Measurements from ENCODE around the gene SYPL1. TPM values are rescaled to one million over a fixed set of nuclear protein-coding genes. Genes with fewer than 3 reads are reported as not detected.
A peak's percentile ranks its signal among the peaks of the same experiment; 100 is the strongest.

Gene SYPL1
- polyA plus RNA-seq, 4 donors, result 21.0 to 104 (median 65.1) TPM

DNA sequence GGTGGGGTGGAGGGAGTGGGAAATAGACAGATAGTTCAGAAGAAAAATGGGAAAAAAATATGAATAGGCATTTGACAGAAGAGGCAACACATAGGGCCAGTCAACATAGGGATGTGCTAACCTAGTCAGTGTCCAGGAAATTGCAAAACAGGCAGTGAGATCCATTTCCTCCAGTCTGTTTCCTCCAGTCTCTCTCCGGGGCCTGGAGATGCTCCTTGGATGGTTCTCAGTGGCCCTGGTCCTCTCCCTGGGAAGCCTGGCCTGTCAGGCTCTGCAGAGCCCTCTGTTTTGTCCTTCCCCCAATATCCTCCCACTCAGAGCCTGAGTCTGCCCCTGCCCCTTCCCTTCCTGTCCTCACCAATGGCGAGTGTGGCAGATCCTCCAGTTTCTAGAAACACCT, 52.6 kb downstream of the SYPL1 start:
- DNase-seq (no peak), FAIRE-seq (no peak)
- Histone ChIP-seq H3K4me3 (ENCODE audit: low read depth in 1 of 3, low read length in 3 of 3) (no peak overlapping the region), H3K9me3 (ENCODE audit: control insufficient read depth in 2 of 2, insufficient read depth in 1 of 2, low read depth in 1 of 2, low read length in 1 of 2) (no peaks in the 10 kb centered on the region), H3K36me3 (ENCODE audit: control insufficient read depth in 3 of 3, insufficient read depth in 2 of 3, low read depth in 1 of 3, low read length in 3 of 3) (no peaks in the 10 kb centered on the region), H3K27ac (ENCODE audit: low read depth in 1 of 3, low read length in 2 of 3) (no peak overlapping the region), H3K4me1 (ENCODE audit: control insufficient read depth in 3 of 3, insufficient read depth in 2 of 3, low read depth in 1 of 3, low read length in 2 of 3) (peaks cover 0 to under 1% (median 0%) of the 10 kb centered on the region in 3 donors), H3K27me3 (ENCODE audit: control insufficient read depth in 3 of 3, insufficient read depth in 3 of 3, low read length in 3 of 3) (no peaks in the 10 kb centered on the region)
- 86 to 93% (median 91%) methylated on average over 2 of the region's 2 CpGs for WGBS, 3 donors

DNA sequence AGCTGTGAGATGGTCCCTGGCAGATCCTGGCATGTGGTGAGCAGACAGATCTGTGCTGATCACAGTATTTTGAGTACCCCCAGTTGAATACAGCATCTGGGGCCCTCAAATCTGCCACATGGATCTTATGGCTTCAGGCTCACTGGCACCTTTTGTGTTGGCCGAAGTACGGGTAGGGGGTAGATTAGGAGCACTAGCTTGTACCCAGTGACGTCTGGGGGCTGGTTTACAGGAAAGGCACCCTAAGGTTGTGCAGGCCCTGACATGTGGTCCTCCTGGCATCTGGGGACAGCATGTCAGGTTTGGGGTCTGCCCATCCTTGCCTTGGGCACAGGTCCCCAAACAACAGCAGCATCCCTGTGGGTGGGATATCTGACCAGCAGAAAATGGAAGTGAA, 53.2 kb downstream of the SYPL1 start:
- Histone ChIP-seq H3K9me3 (ENCODE audit: control insufficient read depth in 2 of 2, insufficient read depth in 1 of 2, low read depth in 1 of 2, low read length in 1 of 2) (no peaks in the 10 kb centered on the region), H3K4me1 (ENCODE audit: control insufficient read depth in 3 of 3, insufficient read depth in 2 of 3, low read depth in 1 of 3, low read length in 2 of 3) (no peaks in the 10 kb centered on the region), H3K36me3 (ENCODE audit: control insufficient read depth in 3 of 3, insufficient read depth in 2 of 3, low read depth in 1 of 3, low read length in 3 of 3) (no peaks in the 10 kb centered on the region), H3K27ac (ENCODE audit: low read depth in 1 of 3, low read length in 2 of 3) (no peak overlapping the region), H3K4me3 (ENCODE audit: low read depth in 1 of 3, low read length in 3 of 3) (no peak overlapping the region), H3K27me3 (ENCODE audit: control insufficient read depth in 3 of 3, insufficient read depth in 3 of 3, low read length in 3 of 3) (no peaks in the 10 kb centered on the region)
- no peak for DNase-seq
- 89 to 93% (median 91%) methylated on average over 3 of the region's 3 CpGs for WGBS, 3 donors
- no peak for FAIRE-seq

DNA sequence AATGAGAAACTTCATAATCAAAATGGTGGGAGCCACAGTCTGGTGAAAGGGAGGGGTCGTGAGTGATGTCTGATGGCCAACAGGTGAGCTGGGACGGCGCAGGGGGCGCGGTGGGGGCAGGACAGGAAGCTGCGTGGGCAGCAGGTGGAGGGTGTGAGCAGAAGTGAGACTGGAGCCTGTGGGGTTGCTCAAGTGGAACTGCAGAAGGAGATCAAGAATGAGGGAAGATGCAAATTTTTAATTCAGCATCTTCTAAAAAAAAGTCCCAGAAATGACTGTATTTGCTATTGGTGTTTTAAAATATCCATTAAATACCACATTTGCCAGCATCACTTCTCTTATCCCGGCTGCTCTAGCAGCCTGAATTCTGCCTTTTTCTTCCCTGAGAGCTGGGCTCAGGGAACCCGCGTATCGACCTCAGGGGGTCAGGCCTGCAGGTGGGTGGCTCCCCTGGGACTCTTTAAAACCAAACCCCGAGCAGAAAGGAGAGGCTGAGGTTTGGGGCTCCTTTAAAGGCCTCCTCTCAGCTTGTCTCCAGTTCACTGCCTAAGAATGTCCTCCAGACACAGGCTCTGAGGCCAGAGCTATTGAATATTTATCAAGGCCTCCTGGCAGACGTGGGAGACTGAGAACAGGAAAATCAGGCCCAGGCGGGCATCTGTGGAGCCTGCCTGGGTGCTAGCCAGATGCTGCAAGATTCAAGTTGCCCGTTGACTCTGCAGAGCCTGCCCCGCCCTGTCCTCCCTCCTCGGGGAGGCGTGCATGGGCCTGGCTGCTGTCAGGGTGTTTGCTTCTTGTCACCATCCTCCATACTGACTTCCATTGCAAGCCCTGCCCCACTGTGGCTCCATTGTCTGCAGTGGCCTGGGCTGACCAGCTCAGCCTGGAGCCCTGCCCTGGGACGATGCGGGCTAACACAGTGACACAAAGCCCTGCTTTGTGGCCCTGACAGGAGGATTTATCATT, 53.9 kb downstream of the SYPL1 start:
- no peaks in the 10 kb centered on the region for H3K36me3 ChIP-seq (ENCODE audit: control insufficient read depth in 3 of 3, insufficient read depth in 2 of 3, low read depth in 1 of 3, low read length in 3 of 3)
- DNase-seq (peak; percentile 30 to 62), FAIRE-seq (no peak)
- no peak overlapping the region for H3K27ac ChIP-seq (ENCODE audit: low read depth in 1 of 3, low read length in 2 of 3)
- H3K27me3 ChIP-seq (ENCODE audit: control insufficient read depth in 3 of 3, insufficient read depth in 3 of 3, low read length in 3 of 3), result no peaks in the 10 kb centered on the region
- H3K9me3 ChIP-seq (ENCODE audit: control insufficient read depth in 2 of 2, insufficient read depth in 1 of 2, low read depth in 1 of 2, low read length in 1 of 2), result no peaks in the 10 kb centered on the region
- 57 to 67% (median 57%) methylated on average over 19 of the region's 19 CpGs for WGBS, 3 donors
- H3K4me1 ChIP-seq (ENCODE audit: control insufficient read depth in 3 of 3, insufficient read depth in 2 of 3, low read depth in 1 of 3, low read length in 2 of 3), result no peaks in the 10 kb centered on the region
- no peak overlapping the region for H3K4me3 ChIP-seq (ENCODE audit: low read depth in 1 of 3, low read length in 3 of 3)

DNA sequence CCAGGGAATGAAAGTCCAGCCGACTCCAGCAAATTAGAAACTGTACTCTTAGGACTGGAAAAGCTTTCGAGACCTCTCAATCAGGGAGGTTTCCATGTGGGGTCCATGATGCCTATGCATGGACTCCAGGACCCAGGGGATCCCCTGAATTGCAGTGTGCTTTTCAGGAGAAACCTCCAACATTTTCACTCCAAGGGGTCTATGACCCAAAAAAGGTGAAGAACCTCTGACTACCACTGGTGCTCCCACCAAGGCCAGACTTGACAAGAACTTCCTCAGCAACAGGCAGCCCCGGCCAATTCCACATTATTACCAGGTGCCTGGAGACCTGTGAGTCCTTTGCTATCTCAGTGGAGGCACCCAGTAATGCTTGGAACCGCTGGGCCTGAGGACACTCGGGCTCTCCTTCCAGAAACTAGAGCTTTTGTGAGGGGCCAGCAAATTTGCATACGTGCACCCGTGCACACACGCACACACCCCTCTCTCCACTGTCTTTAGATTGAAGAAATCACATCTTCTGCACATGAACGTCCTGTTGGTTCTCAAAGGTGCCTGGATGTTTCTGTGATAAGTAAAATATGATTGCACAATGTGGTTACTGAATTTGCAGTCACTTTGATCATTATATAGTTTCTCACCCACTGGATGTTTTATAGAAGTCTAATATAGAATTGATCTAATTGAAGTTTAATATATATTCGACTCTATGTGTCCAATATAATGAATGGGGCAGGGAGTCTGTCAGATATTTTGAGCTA, 54.7 kb downstream of the SYPL1 start:
- H3K36me3 ChIP-seq (ENCODE audit: control insufficient read depth in 3 of 3, insufficient read depth in 2 of 3, low read depth in 1 of 3, low read length in 3 of 3), result no peaks in the 10 kb centered on the region
- WGBS, 3 donors, result 61 to 74% (median 62%) methylated on average over 10 of the region's 10 CpGs
- no peaks in the 10 kb centered on the region for H3K4me1 ChIP-seq (ENCODE audit: control insufficient read depth in 3 of 3, insufficient read depth in 2 of 3, low read depth in 1 of 3, low read length in 2 of 3)
- H3K9me3 ChIP-seq (ENCODE audit: control insufficient read depth in 2 of 2, insufficient read depth in 1 of 2, low read depth in 1 of 2, low read length in 1 of 2), result no peaks in the 10 kb centered on the region
- peaks cover 0 to 2% (median 0%) of the 10 kb centered on the region in 3 donors for H3K27me3 ChIP-seq (ENCODE audit: control insufficient read depth in 3 of 3, insufficient read depth in 3 of 3, low read length in 3 of 3)
- no peak overlapping the region for H3K27ac ChIP-seq (ENCODE audit: low read depth in 1 of 3, low read length in 2 of 3)
- no peak for DNase-seq
- no peak overlapping the region for H3K4me3 ChIP-seq (ENCODE audit: low read depth in 1 of 3, low read length in 3 of 3)
- FAIRE-seq, result no peak

DNA sequence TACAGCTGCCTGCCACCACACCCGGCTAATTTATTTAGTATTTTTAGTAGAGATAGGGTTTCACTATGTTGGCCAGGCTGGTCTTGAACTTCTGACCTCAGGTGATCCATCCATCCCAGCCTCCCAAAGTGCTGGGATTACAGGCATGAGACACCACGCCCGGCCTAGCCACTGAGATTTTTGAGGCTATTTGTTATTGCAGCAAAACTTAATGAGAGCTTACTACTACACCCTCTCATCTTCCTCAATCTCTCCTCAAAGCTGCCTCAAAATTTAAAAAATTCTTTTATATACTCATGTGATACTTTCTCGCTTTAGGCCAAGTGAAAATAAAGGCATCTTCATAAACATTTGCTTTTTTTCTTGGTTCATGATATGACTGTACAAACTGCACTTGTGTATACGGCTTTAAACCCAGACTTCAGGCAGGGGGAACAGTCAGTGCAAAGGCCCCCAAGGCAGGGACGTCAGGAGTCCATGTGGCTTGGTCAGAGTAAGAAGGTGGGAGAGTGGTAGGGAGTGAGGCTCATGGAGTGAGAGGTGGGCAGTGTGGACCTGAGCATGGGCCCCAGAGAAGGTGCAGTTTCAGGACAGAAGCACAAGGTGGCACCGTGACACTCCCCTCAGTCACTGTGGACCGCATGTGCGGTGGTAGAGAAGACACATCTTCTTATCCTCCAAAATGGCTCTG, 55.5 kb downstream of the SYPL1 start:
- no peak overlapping the region for H3K4me3 ChIP-seq (ENCODE audit: low read depth in 1 of 3, low read length in 3 of 3)
- 36 to 50% (median 42%) methylated on average over 9 of the region's 9 CpGs for WGBS, 3 donors
- H3K9me3 ChIP-seq (ENCODE audit: control insufficient read depth in 2 of 2, insufficient read depth in 1 of 2, low read depth in 1 of 2, low read length in 1 of 2), result no peaks in the 10 kb centered on the region
- no peak overlapping the region for H3K27ac ChIP-seq (ENCODE audit: low read depth in 1 of 3, low read length in 2 of 3)
- FAIRE-seq (no peak), DNase-seq (peak; percentile 73 to 74)
- peaks cover 0 to 2% (median 0%) of the 10 kb centered on the region in 3 donors for H3K27me3 ChIP-seq (ENCODE audit: control insufficient read depth in 3 of 3, insufficient read depth in 3 of 3, low read length in 3 of 3)
- no peaks in the 10 kb centered on the region for H3K36me3 ChIP-seq (ENCODE audit: control insufficient read depth in 3 of 3, insufficient read depth in 2 of 3, low read depth in 1 of 3, low read length in 3 of 3)
- H3K4me1 ChIP-seq (ENCODE audit: control insufficient read depth in 3 of 3, insufficient read depth in 2 of 3, low read depth in 1 of 3, low read length in 2 of 3), result no peaks in the 10 kb centered on the region

DNA sequence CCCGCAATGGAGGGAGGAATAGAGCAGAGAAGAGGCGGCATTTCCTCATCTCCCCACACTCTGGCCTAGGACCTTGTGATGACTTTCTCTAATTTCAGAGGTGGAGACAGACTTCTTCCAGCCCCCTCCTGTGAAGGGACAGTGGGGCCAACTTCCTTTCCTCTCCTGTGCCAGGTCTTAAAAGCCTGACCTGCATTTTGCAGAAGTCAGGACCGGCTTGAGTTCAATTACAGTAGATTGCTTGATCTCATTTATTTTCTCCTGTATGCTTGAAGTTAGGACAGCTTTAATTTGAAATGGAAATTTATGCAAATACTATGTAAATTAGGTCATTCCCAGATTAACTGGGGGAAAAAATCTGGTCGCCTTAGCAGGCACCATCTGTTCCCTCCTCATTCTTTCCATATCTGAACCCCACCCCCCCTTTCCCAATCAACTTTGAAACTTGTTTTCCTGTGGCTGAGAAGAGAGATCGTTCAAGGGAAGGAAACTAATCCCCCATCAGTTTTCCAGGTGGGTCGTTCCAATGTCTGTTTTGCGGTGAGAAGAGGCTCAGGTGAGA, 57.1 kb downstream of the SYPL1 start:
- Histone ChIP-seq H3K36me3 (ENCODE audit: control insufficient read depth in 3 of 3, insufficient read depth in 2 of 3, low read depth in 1 of 3, low read length in 3 of 3) (no peaks in the 10 kb centered on the region), H3K27ac (ENCODE audit: low read depth in 1 of 3, low read length in 2 of 3) (no peak overlapping the region), H3K4me3 (ENCODE audit: low read depth in 1 of 3, low read length in 3 of 3) (no peak overlapping the region), H3K4me1 (ENCODE audit: control insufficient read depth in 3 of 3, insufficient read depth in 2 of 3, low read depth in 1 of 3, low read length in 2 of 3) (no peaks in the 10 kb centered on the region), H3K9me3 (ENCODE audit: control insufficient read depth in 2 of 2, insufficient read depth in 1 of 2, low read depth in 1 of 2, low read length in 1 of 2) (no peaks in the 10 kb centered on the region), H3K27me3 (ENCODE audit: control insufficient read depth in 3 of 3, insufficient read depth in 3 of 3, low read length in 3 of 3) (peaks cover 0 to 2% (median 0%) of the 10 kb centered on the region in 3 donors)
- no peak for DNase-seq
- 82 to 84% (median 83%) methylated on average over 7 of the region's 7 CpGs for WGBS, 3 donors
- no peak for FAIRE-seq

DNA sequence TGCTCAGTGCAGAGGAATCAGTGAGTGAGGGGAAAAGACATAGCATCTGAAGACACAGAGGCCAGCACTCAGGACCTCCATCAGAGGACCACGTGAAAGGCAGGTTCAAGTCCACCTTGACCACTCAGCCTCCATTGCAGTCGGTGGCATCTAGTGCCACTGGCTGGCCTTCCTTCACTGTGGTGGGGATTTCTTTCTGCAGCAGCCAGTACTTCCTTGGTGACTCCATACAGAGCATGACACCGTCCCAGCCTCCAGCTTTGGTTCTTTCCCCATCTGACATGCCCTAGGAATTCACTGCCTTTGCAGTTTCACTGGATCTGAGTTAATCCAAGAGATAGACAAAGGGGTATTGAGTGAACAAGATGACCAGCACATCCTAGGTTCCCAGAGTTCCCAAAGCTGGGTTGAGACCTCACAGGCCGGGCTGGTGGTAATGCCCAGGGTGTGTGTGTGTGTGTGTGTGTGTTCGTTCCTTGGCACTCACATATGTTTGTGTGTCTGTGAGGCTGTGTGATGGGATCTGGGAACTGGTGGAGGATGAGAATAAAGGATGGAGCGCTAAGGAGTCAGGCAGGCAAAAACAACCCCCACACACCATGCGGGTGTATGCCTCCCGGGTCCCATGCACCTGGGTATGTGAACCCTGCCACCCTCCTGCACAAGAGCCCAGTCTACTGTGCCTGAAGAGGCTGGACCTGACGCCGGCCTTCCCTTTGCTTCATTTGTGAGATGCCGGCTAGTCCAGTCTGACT, 57.8 kb downstream of the SYPL1 start:
- Histone ChIP-seq H3K4me3 (ENCODE audit: low read depth in 1 of 3, low read length in 3 of 3) (no peak overlapping the region), H3K4me1 (ENCODE audit: control insufficient read depth in 3 of 3, insufficient read depth in 2 of 3, low read depth in 1 of 3, low read length in 2 of 3) (no peaks in the 10 kb centered on the region), H3K36me3 (ENCODE audit: control insufficient read depth in 3 of 3, insufficient read depth in 2 of 3, low read depth in 1 of 3, low read length in 3 of 3) (no peaks in the 10 kb centered on the region), H3K27me3 (ENCODE audit: control insufficient read depth in 3 of 3, insufficient read depth in 3 of 3, low read length in 3 of 3) (peaks cover 0 to 2% (median 0%) of the 10 kb centered on the region in 3 donors), H3K9me3 (ENCODE audit: control insufficient read depth in 2 of 2, insufficient read depth in 1 of 2, low read depth in 1 of 2, low read length in 1 of 2) (no peaks in the 10 kb centered on the region), H3K27ac (ENCODE audit: low read depth in 1 of 3, low read length in 2 of 3) (no peak overlapping the region)
- DNase-seq, result no peak
- FAIRE-seq, result no peak
- 87 to 93% (median 89%) methylated on average over 11 of the region's 11 CpGs for WGBS, 3 donors
